IMR-90 (cell line): ENCODE data around the gene TRIM25. TPM values are rescaled to one million over a fixed set of nuclear protein-coding genes. Genes with fewer than 3 reads are reported as not detected.
A peak's percentile ranks its signal among the peaks of the same experiment; 100 is the strongest.

Source experiments
- ATAC-seq: fragments of 200-7000 bp; cut with Tn5 transposase; 2 replicates; pipeline ENCODE4 v1.9.1; 2020; ENCODE audit warnings: low read depth, mild to moderate bottlenecking, moderate library complexity
- Bru-seq: library from RNA; stranded (reverse); fragments of 400-500 nt; gene quantifications from one replicate; lab custom pipeline; 2021; lab: Mats Ljungman, UMichigan
- BruChase-seq, 2 experiments: library from RNA; stranded (reverse); fragments of 400-500 nt; gene quantifications; one replicate each; lab custom pipeline; 2021; lab: Mats Ljungman, UMichigan
- BruUV-seq: library from RNA; stranded (reverse); fragments of 400-500 nt; replicated peaks from 2 replicates; lab custom pipeline; 2021; lab: Mats Ljungman, UMichigan
- CTCF ChIA-PET: fragments of 300-600 bp; formaldehyde crosslinking; extraction: SDS; loops from one replicate; lab custom pipeline; 2021; ENCODE audit warnings: antibody characterized with exemption; lab: Yijun Ruan, JAX
- POLR2A ChIA-PET: fragments of 300-600 bp; sonication (Branson Sonifier 250); formaldehyde crosslinking; loops from one replicate; lab custom pipeline; 2022; ENCODE audit warnings: antibody characterized with exemption; ENCODE audit not compliant: unreplicated experiment; lab: Charles Lee
- DNase-seq: peaks from one replicate; pipeline ENCODE4 v3.0.0; 2013
- H2AFZ ChIP-seq: replicated peaks from 2 replicates; pipeline ENCODE3; 2013; ENCODE audit warnings: low read length, mild to moderate bottlenecking; ENCODE audit not compliant: poor library complexity
- H2AK5ac ChIP-seq: 2 replicates; pipeline ENCODE4 v1.6.1; 2013; ENCODE audit warnings: low read depth, low read length, inconsistent platforms
- H2AK9ac ChIP-seq: replicated peaks from 2 replicates; pipeline ENCODE3; 2013; ENCODE audit warnings: mild to moderate bottlenecking, low read depth, low read length, moderate library complexity; ENCODE audit not compliant: poor library complexity
- H2BK120ac ChIP-seq: 2 replicates; pipeline ENCODE4 v1.6.1; 2013; ENCODE audit warnings: low read depth, low read length, inconsistent platforms
- H2BK15ac ChIP-seq: 3 replicates; pipeline ENCODE4 v1.6.1; 2013; ENCODE audit warnings: low read depth, low read length, inconsistent platforms
- H2BK20ac ChIP-seq: 2 replicates; pipeline ENCODE4 v1.6.1; 2013; ENCODE audit warnings: low read depth, mild to moderate bottlenecking, inconsistent platforms, low read length, moderate library complexity
- H2BK5ac ChIP-seq: 2 replicates; pipeline ENCODE4 v1.6.1; 2013; ENCODE audit warnings: mild to moderate bottlenecking, low read depth, low read length, inconsistent platforms; ENCODE audit not compliant: poor library complexity, severe bottlenecking
- H3K14ac ChIP-seq: replicated peaks from 2 replicates; pipeline ENCODE4 v1.6.1; 2013; ENCODE audit warnings: low read depth, low read length, inconsistent platforms
- H3K18ac ChIP-seq: 2 replicates; pipeline ENCODE4 v1.6.1; 2013; ENCODE audit warnings: low read depth, low read length, control low read depth
- H3K23ac ChIP-seq: 2 replicates; pipeline ENCODE4 v1.6.1; 2013; ENCODE audit warnings: low read depth, low read length, inconsistent platforms
- H3K27ac ChIP-seq: 2 replicates; pipeline ENCODE4 v1.5.1; 2013; ENCODE audit warnings: mild to moderate bottlenecking, control low read depth, low read length; ENCODE audit not compliant: insufficient read depth
- H3K27me3 ChIP-seq: 2 replicates; pipeline ENCODE4 v1.6.1; 2013; ENCODE audit warnings: low read length; ENCODE audit not compliant: control insufficient read depth, insufficient read depth
- H3K36me3 ChIP-seq: 2 replicates; pipeline ENCODE4 v1.6.1; 2013; ENCODE audit warnings: low read length, mixed read lengths; ENCODE audit not compliant: control insufficient read depth, insufficient read depth
- H3K4ac ChIP-seq: 2 replicates; pipeline ENCODE4 v1.6.1; 2013; ENCODE audit warnings: low read depth, low read length, inconsistent platforms
- H3K4me1 ChIP-seq: 2 replicates; pipeline ENCODE4 v1.6.1; 2013; ENCODE audit warnings: low read length, mixed read lengths; ENCODE audit not compliant: control insufficient read depth, insufficient read depth
- H3K4me2 ChIP-seq: 2 replicates; pipeline ENCODE4 v1.6.1; 2013; ENCODE audit warnings: low read depth, mild to moderate bottlenecking, control low read depth, low read length, moderate library complexity
- H3K4me3 ChIP-seq: 2 replicates; pipeline ENCODE4 v1.5.1; 2013; ENCODE audit warnings: low read depth, mild to moderate bottlenecking, control low read depth, low read length, moderate library complexity; ENCODE audit not compliant: insufficient read depth
- H3K56ac ChIP-seq: 2 replicates; pipeline ENCODE4 v1.6.1; 2013; ENCODE audit warnings: low read length, inconsistent platforms; ENCODE audit not compliant: insufficient read depth; ENCODE audit errors: extremely low read depth
- H3K79me1 ChIP-seq, 2 experiments: 2 replicates each; pipeline ENCODE4 v1.6.1; 2013; ENCODE audit warnings: low read length in 2 of 2, inconsistent platforms in 1 of 2, low read depth in 1 of 2
- H3K9ac ChIP-seq: 2 replicates; pipeline ENCODE4 v1.6.1; 2013; ENCODE audit warnings: low read depth, low read length, control low read depth
- H3K9me1 ChIP-seq: 2 replicates; pipeline ENCODE4 v1.6.1; 2013; ENCODE audit warnings: low read length, inconsistent platforms; ENCODE audit not compliant: insufficient read depth
- H3K9me3 ChIP-seq: 2 replicates; pipeline ENCODE4 v1.6.1; 2013; ENCODE audit warnings: low read length; ENCODE audit not compliant: control insufficient read depth, insufficient read depth
- H4K20me1 ChIP-seq: 2 replicates; pipeline ENCODE4 v1.6.1; 2013; ENCODE audit warnings: low read length, inconsistent platforms; ENCODE audit not compliant: insufficient read depth
- H4K5ac ChIP-seq: 2 replicates; pipeline ENCODE4 v1.6.1; 2013; ENCODE audit warnings: mild to moderate bottlenecking, low read depth, low read length, control low read depth
- H4K8ac ChIP-seq, 2 experiments: 2 replicates each; pipeline ENCODE4 v1.6.1; 2013; ENCODE audit warnings: low read depth in 2 of 2, low read length in 2 of 2, control low read depth in 1 of 2, inconsistent platforms in 1 of 2
- H4K91ac ChIP-seq: 2 replicates; pipeline ENCODE4 v1.6.1; 2013; ENCODE audit warnings: low read depth, low read length, inconsistent platforms; ENCODE audit not compliant: insufficient read depth
- CEBPB ChIP-seq: IDR thresholded peaks from 2 replicates; pipeline ENCODE4 v1.6.1; 2012; ENCODE audit warnings: low read depth, low read length, improper control_type of control experiment
- CHD1 ChIP-seq: IDR thresholded peaks from 2 replicates; pipeline ENCODE4 v1.6.1; 2012; ENCODE audit warnings: low read depth, low read length, improper control_type of control experiment
- ELK1 ChIP-seq: fragments of 150-350 bp; IDR thresholded peaks from 2 replicates; pipeline ENCODE4 v1.6.1; 2016; ENCODE audit warnings: low read depth, mild to moderate bottlenecking, low read length, moderate library complexity, borderline replicate concordance
- MAZ ChIP-seq: IDR thresholded peaks from 2 replicates; pipeline ENCODE4 v1.6.1; 2012; ENCODE audit warnings: low read depth, mild to moderate bottlenecking, low read length, improper control_type of control experiment, moderate library complexity, borderline replicate concordance
- MXI1 ChIP-seq: IDR thresholded peaks from 2 replicates; pipeline ENCODE4 v1.6.1; 2012; ENCODE audit warnings: low read depth, mild to moderate bottlenecking, low read length, moderate library complexity, borderline replicate concordance
- POLR2A ChIP-seq: IDR thresholded peaks from 2 replicates; pipeline ENCODE4 v1.6.1; 2012; ENCODE audit warnings: mild to moderate bottlenecking, low read depth, low read length
- RAD21 ChIP-seq: IDR thresholded peaks from 2 replicates; pipeline ENCODE4 v1.6.1; 2012; ENCODE audit warnings: low read length, improper control_type of control experiment
- RCOR1 ChIP-seq: IDR thresholded peaks from 2 replicates; pipeline ENCODE4 v1.6.1; 2012; ENCODE audit warnings: mild to moderate bottlenecking, low read length, improper control_type of control experiment; ENCODE audit not compliant: insufficient replicate concordance
- RFX5 ChIP-seq: IDR thresholded peaks from 2 replicates; pipeline ENCODE4 v1.8.0; 2012; ENCODE audit warnings: low read depth, mild to moderate bottlenecking, low read length, moderate library complexity
- SMC3 ChIP-seq: fragments of 150-350 bp; IDR thresholded peaks from 2 replicates; pipeline ENCODE4 v1.6.1; 2016; ENCODE audit warnings: low read depth, mild to moderate bottlenecking, antibody characterized with exemption, low read length, moderate library complexity
- WGBS, 2 experiments: methylation state at CpG; one replicate each; pipeline versions ENCODE4 v1.1.5 to v1.1.7; 2013; ENCODE audit warnings: missing lambda C conversion rate in 2 of 2; ENCODE audit not compliant: insufficient read length in 1 of 2; ENCODE audit errors: extremely low coverage in 2 of 2; 5-methylcytosine and 5-hydroxymethylcytosine counted together
- dilution Hi-C: fragments of 300-500 bp; cut with HindIII; formaldehyde crosslinking; loops from one replicate; pipeline ENCODE4 v1.14.3; 2018; ENCODE audit warnings: low sequenced_read_pairs; ENCODE audit not compliant: unreplicated experiment
- in situ Hi-C: fragments of 300-500 bp; cut with MboI; formaldehyde crosslinking; loops from 3 replicates; pipeline ENCODE4 v1.14.3; 2019; ENCODE audit warnings: low sequenced_read_pairs, inconsistent platforms, mixed read lengths
- intact Hi-C: fragments of 100-400 bp; cut with micrococcal nuclease; formaldehyde crosslinking; loops from 2 replicates; pipeline ENCODE4 v1.10.0; 2022
- long read RNA-seq: library from polyadenylated mRNA; unstranded; transcript quantifications from one replicate; pipeline ENCODE4 v2.0.0, GENCODE V29; 2021; ENCODE audit not compliant: unreplicated experiment
- polyA plus RNA-seq, 3 experiments: library from polyadenylated mRNA; depleted of rRNA; stranded (reverse); fragments of >200 nt; gene quantifications; 2 replicates each; pipeline ENCODE4 v1.2.3, GENCODE V29; 2012; ENCODE audit warnings: low replicate concordance in 1 of 3
- total RNA-seq: library from RNA; depleted of rRNA; stranded (reverse); fragments of >200 nt; gene quantifications from 2 replicates; pipeline ENCODE4 v1.2.3, GENCODE V29; 2012; rRNA removed

Gene TRIM25, protein sequence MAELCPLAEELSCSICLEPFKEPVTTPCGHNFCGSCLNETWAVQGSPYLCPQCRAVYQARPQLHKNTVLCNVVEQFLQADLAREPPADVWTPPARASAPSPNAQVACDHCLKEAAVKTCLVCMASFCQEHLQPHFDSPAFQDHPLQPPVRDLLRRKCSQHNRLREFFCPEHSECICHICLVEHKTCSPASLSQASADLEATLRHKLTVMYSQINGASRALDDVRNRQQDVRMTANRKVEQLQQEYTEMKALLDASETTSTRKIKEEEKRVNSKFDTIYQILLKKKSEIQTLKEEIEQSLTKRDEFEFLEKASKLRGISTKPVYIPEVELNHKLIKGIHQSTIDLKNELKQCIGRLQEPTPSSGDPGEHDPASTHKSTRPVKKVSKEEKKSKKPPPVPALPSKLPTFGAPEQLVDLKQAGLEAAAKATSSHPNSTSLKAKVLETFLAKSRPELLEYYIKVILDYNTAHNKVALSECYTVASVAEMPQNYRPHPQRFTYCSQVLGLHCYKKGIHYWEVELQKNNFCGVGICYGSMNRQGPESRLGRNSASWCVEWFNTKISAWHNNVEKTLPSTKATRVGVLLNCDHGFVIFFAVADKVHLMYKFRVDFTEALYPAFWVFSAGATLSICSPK
- total RNA-seq (25.5 and 28.9 TPM in 2 replicates), polyA plus RNA-seq (2012; rRNA removed) (27.5 and 29.9 TPM in 2 replicates), Bru-seq, nascent RNA (percentile 82 among the genes with signal in this experiment), BruChase-seq, experiment 1, labeled RNA remaining after a 6-hour chase (percentile 90 among the genes with signal in this experiment), BruChase-seq, experiment 2, labeled RNA remaining after a 2-hour chase (percentile 89 among the genes with signal in this experiment)
- 8.4 and 14.0 TPM in 2 replicates for polyA plus RNA-seq (2012; cell fraction: cytosol; rRNA removed)
- polyA plus RNA-seq (2012; cell fraction: nucleus; rRNA removed; ENCODE audit: low replicate concordance) = 57.2 and 84.7 TPM in 2 replicates
- long read RNA-seq, partial matches to known transcripts = 3 of 37 reads
- long read RNA-seq, other reads (novel, unspliced or antisense) = 34 of 37 reads

- dilution Hi-C loops (no loop called here), intact Hi-C loops (loop anchor here (1.0 kb wide), 1 partner anchor 80 kb away; the partner anchor contains the start of gene DGKE), in situ Hi-C loops (no loop called here)
- peak within 1 kb of the TSS; percentile 97 for H3K23ac ChIP-seq
- H4K91ac ChIP-seq = peak within 1 kb of the TSS; percentile 95
- H3K27me3 ChIP-seq = no peaks in the 10 kb centered on the region
- peak within 1 kb of the TSS; percentile 93 for H3K27ac ChIP-seq
- peak; percentile 86 for ATAC-seq
- peaks cover 17% of the 10 kb centered on the region for H3K4me1 ChIP-seq
- peaks cover 32 to 53% of the 10 kb centered on the region in 2 experiments for H3K79me1 ChIP-seq
- H3K36me3 ChIP-seq = no peaks in the 10 kb centered on the region
- CTCF ChIA-PET = interaction anchor here (0.9 kb wide), 1 partner anchor 27 kb away, joined by 3 read pairs; no protein-coding TSS in a partner anchor
- H2BK20ac ChIP-seq = peak within 1 kb of the TSS; percentile 76
- H3K56ac ChIP-seq = peak within 1 kb of the TSS; percentile 94
- peak within 1 kb of the TSS; percentile 84; the same call in 2 of the 3 replicates for H2BK15ac ChIP-seq
- H3K9me3 ChIP-seq = no peaks in the 10 kb centered on the region
- POLR2A ChIA-PET = interaction anchor here (0.6 to 1.0 kb wide), 5 partner anchors 73 to 1085 kb away, joined by 3 to 6 read pairs (median 5); no protein-coding TSS in a partner anchor
- peaks cover 20% of the 10 kb centered on the region for H3K9me1 ChIP-seq
- peak within 1 kb of the TSS; percentile 75 for H3K4me2 ChIP-seq
- H3K9ac ChIP-seq = peak within 1 kb of the TSS; percentile 95
- H4K20me1 ChIP-seq = peaks cover 32% of the 10 kb centered on the region
- peak within 1 kb of the TSS; percentile 96 for H2BK120ac ChIP-seq
- H3K4ac ChIP-seq = peak within 1 kb of the TSS; percentile 95
- 1% methylated on average over 42 of the region's 58 CpGs; no CpG with 5 or more reads in 1 of the 2 experiments for WGBS, 2 experiments
- peak within 1 kb of the TSS; percentile 93 for H2AK9ac ChIP-seq
- peak within 1 kb of the TSS; percentile 98 for H2AFZ ChIP-seq
- H4K5ac ChIP-seq = peak within 1 kb of the TSS; percentile 53
- peak within 1 kb of the TSS; percentile 58 for H3K18ac ChIP-seq
- TSS peak; percentile 99 for BruUV-seq
- DNase-seq = peak; percentile 82
- peak within 1 kb of the TSS; percentile 90 for H2AK5ac ChIP-seq
- H3K4me3 ChIP-seq = peak within 1 kb of the TSS; percentile 92
- H4K8ac ChIP-seq = peak within 1 kb of the TSS; percentile 37 to 97
- peak within 1 kb of the TSS; percentile 98 for H3K14ac ChIP-seq
- peak within 1 kb of the TSS; percentile 93 for H2BK5ac ChIP-seq
- no peak for TF ChIP-seq CEBPB
- TF ChIP-seq POLR2A = peak; percentile 99
- no peak for TF ChIP-seq RFX5
- peak; percentile 34; the same call in 1 of the 2 replicates for TF ChIP-seq MAZ
- TF ChIP-seq CHD1 = no peak
- TF ChIP-seq ELK1 = no peak
- TF ChIP-seq SMC3 = no peak
- TF ChIP-seq RAD21 = no peak
- TF ChIP-seq RCOR1 = no peak
- no peak; the same call in 1 of the 2 replicates for TF ChIP-seq MXI1
Measured at GRCh38 chr17:56913867-56914580, at the start of gene TRIM25. TSS of gene TRIM25 (minus strand) at chr17:56914049. CDS start at chr17:56913988, 61 bp downstream.
